Coronary artery (tissue), 2 donors: ENCODE results near the gene SLC28A2.

Source experiments
- DNase-seq: peaks from one replicate; pipeline ENCODE4 v3.0.0-alpha.2; 2017; ENCODE audit warnings: low spot score
- H3K27ac ChIP-seq, 2 donors: fragments of 200-600 bp; sonication (generic); one replicate each; pipeline ENCODE4 v1.5.1; 2016 to 2019
- H3K4me3 ChIP-seq: fragments of 200-600 bp; sonication (generic); 2 replicates; pipeline ENCODE4 v1.5.1; 2016; ENCODE audit warnings: mild to moderate bottlenecking, moderate library complexity
- CTCF ChIP-seq: fragments of 200-600 bp; sonication (generic); IDR thresholded peaks from one replicate; pipeline ENCODE4 v1.5.1; 2019; ENCODE audit warnings: antibody characterized with exemption

Gene SLC28A2

DNA sequence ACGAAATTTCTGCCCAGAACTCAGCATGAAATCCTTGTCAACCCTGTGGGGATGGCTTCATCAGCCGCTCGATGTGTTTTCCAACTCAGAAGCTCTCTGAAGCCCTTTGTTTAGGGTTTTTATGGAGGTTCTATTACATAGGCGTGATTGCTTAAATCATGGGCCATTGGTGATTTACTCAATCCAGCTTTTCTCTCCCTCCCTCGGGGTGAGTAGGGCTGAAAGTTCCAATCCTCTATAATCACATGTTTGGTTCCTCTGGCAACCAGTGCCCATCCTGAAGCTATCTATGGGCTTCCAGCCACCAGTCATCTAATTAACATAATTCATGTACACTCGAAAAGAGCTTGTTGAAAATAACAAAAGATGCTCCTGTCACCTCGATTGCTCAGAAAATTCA lies 74.7 kb downstream of the SLC28A2 start:
- DNase-seq = no peak
- Histone ChIP-seq H3K4me3 (no peak overlapping the region), H3K27ac (no peak overlapping the region)
- TF ChIP-seq CTCF = no peak
